Breast epithelium (tissue), 4 donors: Measurements from ENCODE around the gene MRAS. TPM values are rescaled to one million over a fixed set of nuclear protein-coding genes. Genes with fewer than 3 reads are reported as not detected.
A peak's percentile ranks its signal among the peaks of the same experiment; 100 is the strongest.

Experiments used
- DNase-seq, 2 donors: peaks; one replicate each; pipeline ENCODE4 v3.0.0-alpha.2; 2019; ENCODE audit warnings: low spot score in 2 of 2
- H3K27ac ChIP-seq, 2 donors: fragments of 200-600 bp; sonication (generic) in 1 of 2; one replicate each; pipeline ENCODE4 v1.5.1; 2016 to 2019; ENCODE audit warnings: mild to moderate bottlenecking in 1 of 2
- H3K27me3 ChIP-seq, 2 donors: fragments of 200-600 bp; sonication (generic) in 1 of 2; one replicate each; pipeline versions ENCODE4 v1.5.1 to v1.6.0; 2017 to 2019; ENCODE audit warnings: control low read depth in 1 of 2, mild to moderate bottlenecking in 1 of 2
- H3K36me3 ChIP-seq: fragments of 200-600 bp; one replicate; pipeline ENCODE4 v1.5.1; 2019
- H3K4me1 ChIP-seq, 2 donors: fragments of 200-600 bp; sonication (generic); one replicate each; pipeline ENCODE4 v1.5.1; 2016 to 2019; ENCODE audit warnings: control low read depth in 1 of 2
- H3K4me3 ChIP-seq, 3 donors: fragments of 200-600 bp; sonication (generic); 1 replicate in 2 of 3; 2 replicates in 1 of 3; pipeline ENCODE4 v1.5.1; 2016 to 2019; ENCODE audit warnings: mild to moderate bottlenecking in 3 of 3, moderate library complexity in 2 of 3
- H3K9me3 ChIP-seq, 2 donors: fragments of 200-600 bp; sonication (generic) in 1 of 2; one replicate each; pipeline ENCODE4 v1.5.1; 2016 to 2019; ENCODE audit warnings: control low read depth in 1 of 2
- CTCF ChIP-seq, 3 donors: fragments of 450-650 bp; IDR thresholded peaks; one replicate each; pipeline ENCODE4 v1.5.1; 2016 to 2017; ENCODE audit warnings: antibody characterized with exemption in 3 of 3, mild to moderate bottlenecking in 3 of 3, moderate library complexity in 3 of 3
- POLR2A ChIP-seq: fragments of 450-650 bp; IDR thresholded peaks from one replicate; pipeline ENCODE4 v1.6.1; 2016; ENCODE audit warnings: antibody characterized with exemption, mild to moderate bottlenecking, moderate library complexity
- POLR2AphosphoS5 ChIP-seq, 3 donors: sonication (generic); formaldehyde crosslinking; IDR thresholded peaks; one replicate each; pipeline ENCODE4 v1.6.1; 2017; ENCODE audit warnings: antibody characterized with exemption in 3 of 3
- intact Hi-C: fragments of 100-400 bp; cut with DNase I; formaldehyde crosslinking; loops from one replicate; pipeline ENCODE4 v1.15.1; 2023; ENCODE audit warnings: low total_unique reads
- total RNA-seq, 3 donors: library from RNA; depleted of rRNA; stranded (reverse); fragments of >200 nt; gene quantifications; one replicate each; pipeline ENCODE4 v1.1.0, GENCODE V29; 2016

The MRAS gene
- total RNA-seq, 3 donors from 2014 or later: 39.0 to 157 (median 74.8) TPM

- DNase-seq: no peak
- peaks cover 6 to 9% of the 10 kb centered on the region in 2 donors for H3K4me1 ChIP-seq
- H3K9me3 ChIP-seq: no peaks in the 10 kb centered on the region
- intact Hi-C loops: no loop called here
- H3K4me3 ChIP-seq: no peak overlapping the region
- TF ChIP-seq POLR2A: no peak
- peak in 1 of 3 donors; percentile 27 for TF ChIP-seq POLR2AphosphoS5 (IDR thresholded peaks at IDR 0.05)
- H3K36me3 ChIP-seq: no peaks in the 10 kb centered on the region
- H3K27me3 ChIP-seq: peaks cover 0 to 2% of the 10 kb centered on the region in 2 donors
- peak overlapping the region; percentile 10 to 75 for H3K27ac ChIP-seq
These were observed 17.8 kb downstream of the MRAS start for GRCh38 chr3:138366006-138366759.

DNA sequence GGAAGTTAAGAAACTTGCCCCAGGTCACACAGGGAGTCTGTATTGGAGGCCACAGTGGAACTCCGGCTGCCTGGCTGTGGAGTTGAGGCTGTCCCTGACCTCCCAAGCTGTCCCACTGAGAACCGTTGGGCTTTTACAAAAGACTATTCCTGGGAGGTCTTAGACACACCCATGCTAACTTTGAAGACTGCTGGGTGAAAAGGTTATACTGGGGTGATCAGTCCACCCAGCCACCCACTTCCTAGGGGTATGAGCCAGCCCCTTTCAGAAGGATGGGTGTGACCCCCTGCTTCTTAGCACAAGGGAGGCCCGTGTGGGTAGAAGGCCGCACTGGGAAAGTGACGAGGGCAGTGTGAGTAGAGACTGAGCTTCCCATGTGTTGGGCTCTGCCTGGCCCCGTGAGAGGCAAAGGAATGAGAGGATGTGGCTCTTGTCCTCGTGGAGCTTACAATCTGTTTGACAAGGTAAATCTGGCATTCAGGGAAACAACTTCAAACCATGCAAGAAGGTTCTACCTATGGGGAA lies 19.0 kb downstream of the MRAS start:
- peaks cover 0 to 2% of the 10 kb centered on the region in 2 donors for H3K27me3 ChIP-seq
- peak overlapping the region; percentile 40 to 75 for H3K27ac ChIP-seq
- intact Hi-C loops: no loop called here
- no peaks in the 10 kb centered on the region for H3K36me3 ChIP-seq
- no peak overlapping the region for H3K4me3 ChIP-seq
- no peaks in the 10 kb centered on the region for H3K9me3 ChIP-seq
- peaks cover 6 to 7% of the 10 kb centered on the region in 2 donors for H3K4me1 ChIP-seq
- TF ChIP-seq POLR2AphosphoS5 (IDR thresholded peaks at IDR 0.05): no peak
- TF ChIP-seq POLR2A: no peak
- no peak for TF ChIP-seq CTCF (IDR thresholded peaks at IDR 0.05)
- no peak for DNase-seq

- intact Hi-C loops: no loop called here
- TF ChIP-seq POLR2A (no peak), CTCF (IDR thresholded peaks at IDR 0.05) (no peak), POLR2AphosphoS5 (IDR thresholded peaks at IDR 0.05) (no peak)
- Histone ChIP-seq H3K36me3 (no peaks in the 10 kb centered on the region), H3K27me3 (peaks cover 0 to 2% of the 10 kb centered on the region in 2 donors), H3K4me1 (peaks cover 6 to 7% of the 10 kb centered on the region in 2 donors), H3K9me3 (no peaks in the 10 kb centered on the region), H3K27ac (peak overlapping the region; percentile 17 to 75), H3K4me3 (no peak overlapping the region)
- DNase-seq: peak in 1 of 2 donors; percentile 50
These were observed 19.5 kb downstream of the MRAS start for GRCh38 chr3:138367911-138368310.

DNA sequence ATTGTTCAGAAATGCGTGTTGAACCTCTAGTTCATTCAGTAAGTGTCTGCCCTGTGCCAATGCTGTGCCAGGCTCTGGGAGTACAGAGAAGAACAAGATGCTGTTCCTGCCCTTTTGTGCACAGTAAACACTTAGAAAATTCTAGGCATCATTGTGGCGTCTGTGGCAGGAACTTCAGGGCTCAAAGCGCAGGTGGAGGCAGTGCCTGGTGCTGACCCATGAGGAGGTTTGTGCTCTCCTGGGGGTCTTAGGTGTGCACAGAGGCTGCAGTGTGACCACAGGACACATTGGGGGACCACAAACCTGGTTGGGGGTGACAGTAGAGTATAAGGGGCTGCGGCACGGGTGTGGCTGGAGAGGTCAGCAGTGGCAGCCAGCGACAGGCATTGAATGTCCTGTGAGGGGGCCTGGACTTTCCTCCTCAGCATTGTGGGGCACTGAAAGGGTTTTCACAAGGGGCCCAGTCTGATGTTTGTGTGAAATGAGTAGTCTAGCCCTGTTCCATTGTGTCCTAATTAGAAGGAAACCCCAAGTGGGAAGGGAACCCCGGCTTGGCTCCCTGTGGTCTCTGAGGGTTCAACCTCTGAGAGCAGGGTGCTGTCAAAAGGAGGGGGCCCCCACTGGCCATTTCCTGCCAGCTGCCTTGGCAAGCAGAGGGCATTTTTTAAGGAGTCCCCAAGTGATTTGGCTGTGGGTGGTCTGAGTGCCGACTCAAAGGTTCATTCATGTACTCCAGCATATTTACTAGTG lies 20.9 kb downstream of the MRAS start:
- intact Hi-C loops: no loop called here
- TF ChIP-seq POLR2AphosphoS5 (IDR thresholded peaks at IDR 0.05) (no peak), CTCF (IDR thresholded peaks at IDR 0.05) (no peak), POLR2A (no peak)
- H3K27ac ChIP-seq: peak overlapping the region; percentile 12 to 15
- H3K4me3 ChIP-seq: no peak overlapping the region
- H3K9me3 ChIP-seq: no peaks in the 10 kb centered on the region
- no peak for DNase-seq
- H3K4me1 ChIP-seq: peaks cover 4 to 7% of the 10 kb centered on the region in 2 donors
- H3K36me3 ChIP-seq: no peaks in the 10 kb centered on the region
- peaks cover 0 to 2% of the 10 kb centered on the region in 2 donors for H3K27me3 ChIP-seq

DNA sequence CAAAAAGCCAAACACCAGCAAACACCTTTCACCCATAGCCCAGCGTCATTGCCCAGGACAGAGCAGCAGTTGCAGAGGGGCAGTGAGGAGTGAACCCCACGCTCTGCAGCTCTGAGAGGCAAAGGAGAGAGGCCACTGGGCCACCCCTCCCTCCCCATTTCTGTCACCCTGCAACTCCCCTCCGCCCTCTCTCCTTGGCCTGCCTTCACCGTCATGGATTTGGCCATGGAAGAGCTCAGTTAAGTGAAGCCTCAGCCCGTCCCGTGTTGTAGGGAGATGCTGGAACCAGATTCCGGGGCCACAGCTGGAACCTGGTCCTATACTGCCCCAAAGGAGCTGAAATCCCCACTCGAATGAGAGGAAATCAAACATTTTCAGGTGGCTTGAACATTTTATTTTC lies 21.9 kb downstream of the MRAS start:
- H3K27ac ChIP-seq: no peak overlapping the region
- H3K9me3 ChIP-seq: no peaks in the 10 kb centered on the region
- DNase-seq: no peak
- no peak for TF ChIP-seq CTCF (IDR thresholded peaks at IDR 0.05)
- no peak for TF ChIP-seq POLR2AphosphoS5 (IDR thresholded peaks at IDR 0.05)
- no peak for TF ChIP-seq POLR2A
- intact Hi-C loops: no loop called here
- no peak overlapping the region for H3K4me3 ChIP-seq
- H3K36me3 ChIP-seq: no peaks in the 10 kb centered on the region
- peaks cover 0 to 7% of the 10 kb centered on the region in 2 donors for H3K4me1 ChIP-seq
- H3K27me3 ChIP-seq: peaks cover 0 to 2% of the 10 kb centered on the region in 2 donors
